PC-9 (cell line): ENCODE measurements around the gene RFX4.

Source experiments
- EZH2 ChIP-seq: fragments of 200-600 bp; sonication (generic); IDR thresholded peaks from 2 replicates; pipeline ENCODE4 v1.8.0; 2017; ENCODE audit warnings: antibody characterized with exemption, low read depth
- TF ChIP-seq, protein P1 (sequence below): fragments of 200-600 bp; sonication (generic); conservative IDR thresholded peaks from 2 replicates; pipeline ENCODE4 v1.6.1; 2017; ENCODE audit warnings: mixed run types, antibody characterized with exemption, mild to moderate bottlenecking, moderate library complexity

DNA sequence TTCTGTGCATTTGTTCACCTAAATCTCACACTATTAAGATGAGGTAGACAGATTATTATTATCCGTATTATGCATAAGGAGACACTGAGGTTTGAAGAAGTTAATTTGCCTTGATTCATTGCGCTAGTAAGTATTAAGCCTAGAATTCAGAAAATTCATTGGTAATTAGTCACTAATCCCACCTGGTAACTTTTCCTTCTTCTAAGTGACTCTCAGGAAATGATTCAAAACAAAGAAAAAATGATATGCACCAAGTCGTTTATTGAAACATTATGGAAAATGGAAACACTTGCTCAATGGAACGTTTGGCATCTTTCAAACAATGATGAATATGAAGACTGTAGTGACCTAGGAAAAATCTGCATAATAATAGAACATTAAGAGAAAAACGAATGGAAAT lies 15.2 kb downstream of the RFX4 start:
- TF ChIP-seq, protein P1, sequence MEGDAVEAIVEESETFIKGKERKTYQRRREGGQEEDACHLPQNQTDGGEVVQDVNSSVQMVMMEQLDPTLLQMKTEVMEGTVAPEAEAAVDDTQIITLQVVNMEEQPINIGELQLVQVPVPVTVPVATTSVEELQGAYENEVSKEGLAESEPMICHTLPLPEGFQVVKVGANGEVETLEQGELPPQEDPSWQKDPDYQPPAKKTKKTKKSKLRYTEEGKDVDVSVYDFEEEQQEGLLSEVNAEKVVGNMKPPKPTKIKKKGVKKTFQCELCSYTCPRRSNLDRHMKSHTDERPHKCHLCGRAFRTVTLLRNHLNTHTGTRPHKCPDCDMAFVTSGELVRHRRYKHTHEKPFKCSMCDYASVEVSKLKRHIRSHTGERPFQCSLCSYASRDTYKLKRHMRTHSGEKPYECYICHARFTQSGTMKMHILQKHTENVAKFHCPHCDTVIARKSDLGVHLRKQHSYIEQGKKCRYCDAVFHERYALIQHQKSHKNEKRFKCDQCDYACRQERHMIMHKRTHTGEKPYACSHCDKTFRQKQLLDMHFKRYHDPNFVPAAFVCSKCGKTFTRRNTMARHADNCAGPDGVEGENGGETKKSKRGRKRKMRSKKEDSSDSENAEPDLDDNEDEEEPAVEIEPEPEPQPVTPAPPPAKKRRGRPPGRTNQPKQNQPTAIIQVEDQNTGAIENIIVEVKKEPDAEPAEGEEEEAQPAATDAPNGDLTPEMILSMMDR = no peak
- TF ChIP-seq EZH2 = no peak
